C4-2B (cell line): ENCODE results near the gene PLOD1.

ENCODE experiments used
- ZFX ChIP-seq: fragments of 450-650 bp; IDR thresholded peaks from 2 replicates; pipeline ENCODE4 v1.6.1; 2017
- TF ChIP-seq, protein P1 (sequence below): fragments of 450-650 bp; conservative IDR thresholded peaks from 2 replicates; pipeline ENCODE4 v1.5.1; 2017; ENCODE audit warnings: mild to moderate bottlenecking

DNA sequence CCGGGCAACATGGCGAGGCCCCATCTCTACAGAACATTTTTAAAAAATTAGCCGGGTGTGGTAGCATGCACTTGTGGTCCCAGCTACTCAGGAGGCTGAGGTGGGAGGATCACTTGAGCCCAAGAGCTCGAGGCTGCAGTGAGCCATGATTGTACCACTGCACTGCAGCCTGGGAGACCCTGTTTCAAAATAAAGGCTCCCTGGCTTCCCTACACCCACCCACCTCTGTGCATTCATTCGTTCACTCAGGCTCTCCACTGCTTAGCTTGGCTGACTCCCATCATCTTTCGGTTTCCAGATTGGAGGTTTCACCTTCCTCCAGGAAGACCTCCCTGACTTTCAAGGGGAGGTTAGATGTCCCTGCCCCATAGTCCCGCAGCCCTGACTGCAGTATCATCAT, 22.5 kb upstream of the PLOD1 start:
- TF ChIP-seq, protein P1, sequence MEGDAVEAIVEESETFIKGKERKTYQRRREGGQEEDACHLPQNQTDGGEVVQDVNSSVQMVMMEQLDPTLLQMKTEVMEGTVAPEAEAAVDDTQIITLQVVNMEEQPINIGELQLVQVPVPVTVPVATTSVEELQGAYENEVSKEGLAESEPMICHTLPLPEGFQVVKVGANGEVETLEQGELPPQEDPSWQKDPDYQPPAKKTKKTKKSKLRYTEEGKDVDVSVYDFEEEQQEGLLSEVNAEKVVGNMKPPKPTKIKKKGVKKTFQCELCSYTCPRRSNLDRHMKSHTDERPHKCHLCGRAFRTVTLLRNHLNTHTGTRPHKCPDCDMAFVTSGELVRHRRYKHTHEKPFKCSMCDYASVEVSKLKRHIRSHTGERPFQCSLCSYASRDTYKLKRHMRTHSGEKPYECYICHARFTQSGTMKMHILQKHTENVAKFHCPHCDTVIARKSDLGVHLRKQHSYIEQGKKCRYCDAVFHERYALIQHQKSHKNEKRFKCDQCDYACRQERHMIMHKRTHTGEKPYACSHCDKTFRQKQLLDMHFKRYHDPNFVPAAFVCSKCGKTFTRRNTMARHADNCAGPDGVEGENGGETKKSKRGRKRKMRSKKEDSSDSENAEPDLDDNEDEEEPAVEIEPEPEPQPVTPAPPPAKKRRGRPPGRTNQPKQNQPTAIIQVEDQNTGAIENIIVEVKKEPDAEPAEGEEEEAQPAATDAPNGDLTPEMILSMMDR: no peak
- TF ChIP-seq ZFX: no peak
